Right hindlimb (tissue), 1 donor: Measurements from ENCODE around the gene ZNF367.

Experiments used
- DNase-seq: peaks from one replicate; pipeline ENCODE4 v3.0.0-alpha.2; 2018

The ZNF367 gene

DNA sequence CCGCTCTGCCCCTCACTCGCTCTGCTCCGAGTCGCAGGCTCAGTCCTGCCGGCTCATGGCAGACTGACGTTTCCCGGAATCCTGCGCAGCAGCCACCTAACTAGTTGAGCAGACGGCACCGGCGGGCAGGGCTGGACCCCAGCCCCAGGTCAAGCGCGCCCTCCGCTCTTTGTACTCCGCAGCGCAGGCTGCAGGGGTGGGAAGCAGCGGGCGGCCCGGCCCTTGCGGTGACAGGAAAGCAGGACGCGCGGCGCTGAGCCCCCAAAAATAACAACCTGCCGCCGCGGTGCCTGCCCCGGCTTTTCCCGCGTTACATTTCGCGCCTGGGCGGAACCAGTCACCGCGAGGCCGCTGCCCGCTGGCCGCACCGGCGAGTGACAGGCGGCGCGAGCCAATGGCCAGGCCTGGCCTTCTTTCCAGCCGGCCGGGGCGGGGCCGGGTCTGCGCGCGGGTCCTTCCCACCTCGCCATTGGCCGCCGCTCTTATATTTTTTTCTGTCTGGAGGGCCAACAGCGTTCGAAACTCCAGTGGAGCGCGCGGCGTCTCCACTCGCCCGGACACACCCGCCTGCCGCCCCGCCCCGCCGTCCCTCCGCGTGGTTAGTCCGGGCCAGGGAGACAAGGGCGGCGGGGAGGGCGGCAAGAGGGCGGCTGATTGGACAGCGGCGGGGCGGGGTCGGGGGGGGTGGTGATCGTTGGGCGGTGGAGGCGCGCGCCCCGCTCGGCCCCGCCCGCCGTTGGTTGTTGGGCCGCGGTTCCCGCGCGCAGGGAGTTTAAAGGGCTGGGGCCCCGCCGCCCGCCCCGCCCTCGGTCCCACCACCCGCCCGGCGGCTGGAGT, at the start of gene ZNF367:
ZNF367 (minus strand) TSS at position 288 of the 837 bp plus-strand sequence. CDS start 338 bp downstream, outside the sequence.
- peak; percentile 98 for DNase-seq

GRCh38 chr9:96467784-96468183, 49.6 kb upstream of the ZNF367 start:
- DNase-seq: no peak

- no peak for DNase-seq
These were observed 46.3 kb upstream of the ZNF367 start for GRCh38 chr9:96464426-96464825.

- no peak for DNase-seq
These were observed 44.4 kb upstream of the ZNF367 start for GRCh38 chr9:96462541-96462940.

DNA sequence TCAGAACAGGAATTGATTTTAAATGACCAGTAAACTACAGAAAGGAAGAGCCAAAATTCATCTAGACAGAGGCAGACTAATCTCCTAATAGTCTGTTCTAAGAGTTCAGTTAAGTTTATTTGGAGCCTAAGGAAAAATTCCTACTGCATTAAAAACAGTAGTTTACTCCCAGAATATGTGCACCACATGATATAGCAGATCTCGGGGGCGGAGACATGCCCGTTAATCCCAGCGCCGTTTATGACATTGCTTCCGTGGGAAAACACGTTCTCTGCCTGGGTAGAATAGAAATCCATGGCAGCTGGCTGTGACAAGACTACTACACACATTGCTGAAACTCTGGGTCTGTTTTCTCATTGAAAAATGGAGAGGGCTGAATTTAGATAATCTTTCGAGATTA, 43.2 kb upstream of the ZNF367 start:
- no peak for DNase-seq

DNA sequence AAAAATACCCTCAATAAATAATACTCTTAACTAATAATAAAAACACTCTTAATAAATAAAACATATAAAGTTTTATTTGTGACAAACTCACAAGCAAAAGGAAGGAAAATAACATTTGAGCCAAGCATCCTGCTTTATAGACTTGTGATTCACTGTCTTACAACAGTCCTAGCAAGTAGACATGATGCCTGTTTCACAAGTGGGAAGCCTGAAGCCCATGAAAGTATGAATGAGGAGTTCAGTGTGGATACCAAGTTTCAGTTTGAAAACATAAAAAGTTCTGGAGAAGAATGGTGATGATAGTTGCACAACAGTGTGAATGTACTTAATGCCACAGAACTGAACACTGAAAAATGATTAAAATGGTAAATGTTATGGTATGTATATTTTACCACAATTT, 42.7 kb upstream of the ZNF367 start:
- no peak for DNase-seq

DNA sequence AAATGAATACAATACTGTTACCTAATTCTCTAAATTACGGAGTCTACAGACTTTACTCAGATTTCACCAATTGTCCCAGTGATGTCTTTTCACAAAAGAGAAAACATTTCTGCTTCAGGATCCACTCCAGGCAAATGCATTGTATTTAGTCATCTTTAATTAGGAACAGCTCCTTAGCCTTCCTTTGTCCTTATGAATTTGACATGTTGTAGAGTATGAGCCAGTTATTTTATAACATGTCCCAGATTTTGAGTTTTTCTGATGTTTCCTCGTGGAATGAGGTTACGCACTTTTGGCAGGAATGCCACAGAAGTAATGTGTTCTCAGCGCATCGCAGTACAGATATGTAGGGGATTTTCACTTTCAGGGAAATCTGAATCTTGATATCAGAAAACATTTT, 42.3 kb upstream of the ZNF367 start:
- no peak for DNase-seq

GRCh38 chr9:96459268-96460007, 41.3 kb upstream of the ZNF367 start:
- DNase-seq: no peak

DNA sequence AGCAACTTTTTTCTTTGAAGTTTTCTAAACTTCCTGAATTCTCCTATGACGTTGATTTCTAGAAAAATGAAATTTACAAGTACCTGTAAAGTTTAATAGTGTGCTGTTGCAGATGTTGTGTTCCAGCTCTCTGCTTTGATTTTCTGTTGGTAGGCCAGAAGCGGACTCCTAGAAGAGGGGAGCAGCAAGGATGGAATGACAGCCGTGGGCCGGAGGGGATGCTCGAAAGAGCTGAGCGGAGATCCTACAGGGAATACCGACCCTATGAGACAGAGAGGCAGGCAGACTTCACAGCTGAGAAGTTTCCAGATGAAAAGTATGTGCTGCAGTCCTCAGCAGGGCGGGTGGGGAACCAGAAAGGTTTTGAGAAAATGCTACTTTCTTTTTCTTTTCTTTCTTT, 40.1 kb upstream of the ZNF367 start:
- no peak for DNase-seq

DNA sequence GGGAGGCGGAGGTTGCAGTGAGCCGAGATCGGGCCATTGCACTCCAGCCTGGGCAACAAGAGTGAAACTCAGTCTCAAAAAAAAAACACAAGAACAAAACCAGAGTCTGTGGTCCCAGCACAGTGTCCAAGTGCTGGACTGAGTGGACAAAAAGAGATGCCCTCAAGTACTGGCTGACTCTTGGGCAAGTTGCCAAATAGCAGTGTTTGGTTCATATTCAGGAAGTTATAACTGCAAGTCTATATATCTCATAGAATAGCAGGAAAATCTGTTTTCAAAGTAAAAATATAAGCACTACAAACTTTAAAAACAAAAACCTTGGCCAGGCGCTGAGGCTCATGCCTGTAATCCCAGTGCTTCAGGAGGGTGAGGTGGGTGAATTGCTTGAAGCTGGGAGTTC, 39.1 kb upstream of the ZNF367 start:
- no peak for DNase-seq

- peak; percentile 30 for DNase-seq
These were observed 35.5 kb upstream of the ZNF367 start for GRCh38 chr9:96453625-96454024.

DNA sequence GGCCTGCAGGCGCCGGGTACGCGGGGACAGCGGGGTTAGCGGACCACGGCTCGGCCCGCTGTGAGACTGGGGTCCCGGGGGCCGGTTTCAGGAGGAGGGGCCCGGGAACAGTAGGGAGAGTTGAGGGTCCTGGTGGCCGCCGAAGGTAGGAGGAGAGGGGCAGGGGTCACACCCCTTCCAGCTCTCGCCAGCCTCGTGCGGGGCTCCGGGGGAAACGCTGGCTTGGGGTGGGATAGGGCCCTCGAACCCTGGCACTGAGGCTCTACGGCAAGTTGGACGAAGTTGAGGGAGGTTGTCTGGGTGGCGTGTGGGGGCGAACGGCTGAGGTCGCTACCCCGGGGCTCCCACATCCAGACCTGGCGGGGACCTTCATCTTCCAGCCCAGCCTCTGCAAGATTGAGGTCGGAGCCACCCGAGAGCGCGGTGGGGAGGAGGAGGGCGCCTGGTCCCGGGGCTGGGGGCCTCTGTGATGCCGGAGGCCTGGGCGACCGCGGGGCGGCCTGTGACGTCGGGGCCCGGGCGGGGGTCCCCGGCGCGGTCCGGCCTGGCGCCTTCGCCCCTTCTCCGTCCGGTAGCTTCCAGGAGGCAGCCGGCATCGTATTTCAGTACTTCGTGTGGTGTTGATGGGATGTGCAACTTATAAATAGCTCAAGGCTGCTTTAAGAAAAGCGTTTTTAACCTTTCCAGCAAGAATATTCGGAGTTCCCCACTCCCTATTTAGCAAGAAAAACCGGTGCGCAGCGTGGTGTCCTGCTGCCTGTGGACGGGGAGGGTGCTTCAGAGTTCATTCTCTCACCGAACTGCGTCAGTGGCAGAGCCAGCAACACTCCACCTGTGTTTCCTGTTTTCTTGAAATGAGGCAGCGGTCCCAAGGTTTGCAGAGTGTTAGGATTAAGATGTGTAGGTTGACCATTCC, 32.7 kb upstream of the ZNF367 start:
- DNase-seq: peak; percentile 37

DNA sequence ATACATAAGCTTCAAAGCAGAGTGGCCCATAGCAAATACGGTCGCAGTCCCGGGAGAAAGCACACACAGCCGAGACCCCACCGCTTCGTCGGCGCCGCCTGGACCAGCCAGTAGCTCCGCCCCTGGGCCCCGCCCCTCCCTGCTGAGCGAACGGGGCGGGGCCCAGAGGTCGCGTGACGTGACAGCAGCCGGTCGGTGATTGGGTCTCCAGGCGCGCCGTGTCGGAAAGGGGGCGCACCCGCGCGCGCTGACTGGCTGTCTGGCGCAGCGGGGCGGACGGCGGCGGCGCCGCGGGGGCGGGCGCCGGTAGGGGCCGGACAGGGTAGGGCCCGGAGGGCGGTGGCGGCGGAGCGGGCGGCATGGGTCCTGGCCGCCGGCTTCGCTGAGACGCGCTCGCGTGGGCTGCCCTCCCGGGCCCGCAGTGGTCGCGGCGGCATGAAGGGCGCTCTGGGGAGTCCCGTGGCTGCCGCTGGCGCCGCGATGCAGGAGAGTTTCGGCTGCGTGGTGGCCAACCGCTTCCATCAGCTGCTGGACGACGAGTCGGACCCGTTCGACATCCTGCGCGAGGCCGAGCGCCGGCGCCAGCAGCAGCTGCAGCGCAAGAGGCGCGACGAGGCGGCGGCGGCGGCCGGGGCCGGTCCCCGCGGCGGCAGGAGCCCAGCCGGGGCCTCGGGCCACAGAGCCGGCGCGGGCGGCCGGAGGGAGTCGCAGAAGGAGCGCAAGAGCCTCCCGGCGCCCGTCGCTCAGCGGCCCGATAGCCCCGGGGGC, 31.9 kb upstream of the ZNF367 start, which contains the start of gene HABP4:
HABP4 (plus strand) TSS at position 325 of the 768 bp plus-strand sequence; CDS start at position 436, 111 bp downstream.
- DNase-seq: peak; percentile 97

- DNase-seq: no peak
These were observed 31.3 kb upstream of the ZNF367 start for GRCh38 chr9:96449523-96449844.

GRCh38 chr9:96448546-96449170, 30.5 kb upstream of the ZNF367 start:
- DNase-seq: no peak

GRCh38 chr9:96447406-96447805, 29.2 kb upstream of the ZNF367 start:
- no peak for DNase-seq

DNA sequence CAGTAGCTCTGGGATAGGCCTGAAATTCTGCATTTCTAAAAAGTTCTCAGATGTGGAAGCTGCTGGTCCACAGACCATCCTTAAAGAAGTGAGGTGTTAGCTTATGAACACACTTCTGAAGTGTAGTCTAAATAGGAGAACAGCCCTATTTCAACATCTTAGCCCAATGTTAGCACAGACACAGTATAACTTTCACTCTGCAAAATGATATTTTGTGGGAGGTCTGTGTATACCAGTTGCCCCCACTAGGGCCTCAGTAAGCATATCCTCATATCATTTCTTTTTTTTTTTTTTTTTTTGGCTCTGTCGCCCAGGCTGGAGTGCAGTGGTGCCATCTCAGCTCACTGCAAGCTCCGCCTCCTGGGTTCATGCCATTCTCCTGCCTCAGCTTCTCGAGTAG, 24.3 kb upstream of the ZNF367 start:
- no peak for DNase-seq

DNA sequence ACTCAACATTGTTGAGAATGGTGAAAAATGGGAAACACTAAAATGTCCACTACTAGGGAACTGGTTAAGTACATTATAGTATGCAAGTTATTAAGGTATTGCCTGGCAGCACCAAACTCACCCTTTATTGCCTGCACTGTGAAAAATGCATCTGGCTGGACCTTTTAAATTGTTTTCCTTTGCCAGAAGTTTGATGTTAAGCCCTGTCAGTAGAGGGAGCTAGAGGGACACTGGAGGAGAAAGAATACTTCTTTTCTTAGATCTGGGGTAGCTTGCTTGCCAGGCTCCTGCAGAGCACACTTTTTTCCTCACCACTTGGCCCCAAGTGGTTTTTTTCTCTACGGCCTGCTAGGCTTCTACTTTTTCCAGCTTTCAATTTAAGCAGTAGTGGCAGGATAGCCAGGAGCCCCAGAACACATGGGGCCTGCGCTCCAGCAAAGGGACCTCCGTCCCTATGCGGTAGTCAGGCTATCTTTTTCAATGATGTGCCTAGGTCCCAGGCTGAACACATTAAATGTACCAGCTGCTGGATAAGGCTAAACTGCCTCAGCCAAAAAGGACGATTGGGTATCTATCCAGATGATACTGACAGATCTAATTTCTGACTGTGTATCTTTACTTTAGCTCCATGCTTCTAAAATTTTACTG, 23.8 kb upstream of the ZNF367 start:
- DNase-seq: no peak

- DNase-seq: no peak
These were observed 22.6 kb upstream of the ZNF367 start for GRCh38 chr9:96440671-96441199.

- no peak for DNase-seq
These were observed 19.3 kb upstream of the ZNF367 start for GRCh38 chr9:96437454-96437853.
